Activated CD8-positive, alpha-beta memory T cell treated with anti-CD3 and anti-CD28 coated beads, Interleukin-2, amount 50 U/mL, for 24 hours (primary cell): ENCODE measurements around the gene RAB4B.
"Not testable (repeated sequence)": the region's sequence is repeated elsewhere in the genome, so short reads cannot be mapped to it uniquely, and the experiment has no call there.

Experiments used
- DNase-seq: peaks from one replicate; pipeline ENCODE4 v3.0.0-alpha.2; 2020; ENCODE audit errors: extremely low read depth

RAB4B gene

GRCh38 chr19:40803857-40804782 is 26.1 kb downstream of the RAB4B start:
- DNase-seq: no peak

GRCh38 chr19:40804783-40805242 is 26.8 kb downstream of the RAB4B start:
- DNase-seq: no peak

GRCh38 chr19:40805258-40805868 is 27.3 kb downstream of the RAB4B start:
- DNase-seq: no peak

- peak; percentile 50 for DNase-seq
Observed at GRCh38 chr19:40806423-40807146, 28.5 kb downstream of the RAB4B start.

GRCh38 chr19:40807147-40808020 is 29.3 kb downstream of the RAB4B start:
- DNase-seq: no peak

GRCh38 chr19:40808021-40808325 is 29.9 kb downstream of the RAB4B start:
- no peak for DNase-seq

GRCh38 chr19:40808497-40808896 is 30.4 kb downstream of the RAB4B start:
- DNase-seq: no peak

GRCh38 chr19:40809358-40810086 is 31.5 kb downstream of the RAB4B start:
- no peak for DNase-seq

- DNase-seq: no peak
Observed at GRCh38 chr19:40810160-40810559, 32.1 kb downstream of the RAB4B start.

GRCh38 chr19:40810649-40811408 is 32.8 kb downstream of the RAB4B start:
- DNase-seq: not testable (repeated sequence)

- DNase-seq: no peak
Observed at GRCh38 chr19:40811478-40812341, 33.7 kb downstream of the RAB4B start.

GRCh38 chr19:40812571-40812970 is 34.5 kb downstream of the RAB4B start:
- not testable (repeated sequence) for DNase-seq

- DNase-seq: no peak
Observed at GRCh38 chr19:40813182-40813581, 35.1 kb downstream of the RAB4B start.

GRCh38 chr19:40815223-40815622 is 37.2 kb downstream of the RAB4B start:
- DNase-seq: no peak

GRCh38 chr19:40818480-40819399 is 40.7 kb downstream of the RAB4B start:
- peak; percentile 42 for DNase-seq

GRCh38 chr19:40819479-40820234 is 41.6 kb downstream of the RAB4B start:
- not testable (repeated sequence) for DNase-seq

- no peak for DNase-seq
Observed at GRCh38 chr19:40822161-40822560, 44.1 kb downstream of the RAB4B start.
